ENCODE measurements around the gene PAFAH2. TPM values are rescaled to one million over a fixed set of nuclear protein-coding genes. Genes with fewer than 3 reads are reported as not detected.

PAFAH2 gene
- total RNA-seq, 1 donor from 2014 or later = 22.6 TPM

DNA sequence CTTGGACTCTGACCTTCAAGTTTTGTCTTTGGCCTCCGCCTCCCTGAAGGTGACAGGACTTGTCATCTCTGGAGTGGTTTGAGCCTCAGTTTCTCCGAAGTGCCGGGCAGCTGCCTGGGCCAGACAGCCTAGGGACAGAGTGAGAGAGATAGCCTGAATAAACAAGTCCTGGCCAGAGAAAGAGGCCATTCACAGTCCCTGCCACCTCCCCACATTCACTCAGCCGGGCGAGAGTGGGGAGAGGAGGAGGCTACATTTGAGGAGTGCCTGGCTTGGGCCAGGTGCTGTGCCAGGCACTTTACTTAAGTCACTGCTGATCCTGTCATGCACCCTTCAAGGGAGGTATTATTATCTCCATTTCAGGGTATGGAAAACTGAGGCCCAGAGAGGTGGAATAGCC is 27.2 kb upstream of the PAFAH2 start:
- Histone ChIP-seq H3K4me1 (no peaks in the 10 kb centered on the region), H3K36me3 (no peaks in the 10 kb centered on the region), H3K4me3 (no peak overlapping the region), H3K27me3 (no peaks in the 10 kb centered on the region), H3K9me3 (no peaks in the 10 kb centered on the region), H3K27ac (no peak overlapping the region)
- intact Hi-C loops (cut with DNase I) = no loop called here
- DNase-seq (no peak), ATAC-seq (no peak)
- TF ChIP-seq, protein P1, sequence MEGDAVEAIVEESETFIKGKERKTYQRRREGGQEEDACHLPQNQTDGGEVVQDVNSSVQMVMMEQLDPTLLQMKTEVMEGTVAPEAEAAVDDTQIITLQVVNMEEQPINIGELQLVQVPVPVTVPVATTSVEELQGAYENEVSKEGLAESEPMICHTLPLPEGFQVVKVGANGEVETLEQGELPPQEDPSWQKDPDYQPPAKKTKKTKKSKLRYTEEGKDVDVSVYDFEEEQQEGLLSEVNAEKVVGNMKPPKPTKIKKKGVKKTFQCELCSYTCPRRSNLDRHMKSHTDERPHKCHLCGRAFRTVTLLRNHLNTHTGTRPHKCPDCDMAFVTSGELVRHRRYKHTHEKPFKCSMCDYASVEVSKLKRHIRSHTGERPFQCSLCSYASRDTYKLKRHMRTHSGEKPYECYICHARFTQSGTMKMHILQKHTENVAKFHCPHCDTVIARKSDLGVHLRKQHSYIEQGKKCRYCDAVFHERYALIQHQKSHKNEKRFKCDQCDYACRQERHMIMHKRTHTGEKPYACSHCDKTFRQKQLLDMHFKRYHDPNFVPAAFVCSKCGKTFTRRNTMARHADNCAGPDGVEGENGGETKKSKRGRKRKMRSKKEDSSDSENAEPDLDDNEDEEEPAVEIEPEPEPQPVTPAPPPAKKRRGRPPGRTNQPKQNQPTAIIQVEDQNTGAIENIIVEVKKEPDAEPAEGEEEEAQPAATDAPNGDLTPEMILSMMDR (IDR thresholded peaks at IDR 0.05) = no peak

DNA sequence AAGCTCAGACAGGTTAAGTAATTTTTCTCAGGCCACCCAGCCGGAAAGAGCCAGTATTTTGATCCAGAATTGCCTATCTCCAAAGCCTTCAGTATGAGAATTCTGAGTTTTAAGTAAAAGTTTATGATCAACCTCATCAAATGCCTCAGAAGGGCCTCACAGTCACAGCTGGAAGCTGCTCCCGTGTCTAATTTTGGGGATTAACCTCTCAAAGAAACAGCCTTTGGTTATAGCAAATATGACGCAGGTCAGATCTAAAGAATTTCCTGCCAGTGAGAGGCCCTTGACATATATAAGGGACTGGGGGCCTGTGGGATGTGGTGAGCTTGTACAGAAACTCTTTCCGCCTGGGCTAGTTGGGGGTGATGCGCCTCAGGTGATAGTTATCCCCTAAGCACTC is 26.0 kb upstream of the PAFAH2 start:
- ATAC-seq (no peak), DNase-seq (no peak)
- Histone ChIP-seq H3K27me3 (no peaks in the 10 kb centered on the region), H3K27ac (no peak overlapping the region), H3K4me3 (no peak overlapping the region), H3K4me1 (peaks cover 6% of the 10 kb centered on the region), H3K9me3 (no peaks in the 10 kb centered on the region), H3K36me3 (no peaks in the 10 kb centered on the region)
- TF ChIP-seq, protein P1 (IDR thresholded peaks at IDR 0.05) = no peak
- intact Hi-C loops (cut with DNase I) = no loop called here

DNA sequence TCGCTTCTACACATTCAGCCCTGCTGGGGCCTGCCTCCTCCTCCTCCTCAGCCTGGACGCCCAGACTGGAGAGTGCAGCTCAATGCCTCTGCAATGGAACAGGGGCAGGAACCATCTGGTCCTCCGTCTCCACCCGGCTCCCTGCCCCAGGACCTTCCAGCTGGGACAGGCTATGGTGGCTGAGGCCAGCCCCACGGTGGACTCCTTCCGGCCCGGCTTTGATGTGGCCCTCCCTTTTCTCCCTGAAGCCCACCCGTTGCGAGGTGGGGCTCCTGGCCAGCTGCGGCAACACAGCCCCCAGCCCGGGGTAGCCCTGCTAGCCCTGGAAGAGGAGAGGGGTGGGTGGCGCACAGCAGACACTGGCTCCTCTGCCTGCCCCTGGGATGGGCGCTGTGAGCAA is 25.1 kb upstream of the PAFAH2 start:
- Histone ChIP-seq H3K27me3 (no peaks in the 10 kb centered on the region), H3K4me1 (peaks cover 6% of the 10 kb centered on the region), H3K27ac (no peak overlapping the region), H3K9me3 (no peaks in the 10 kb centered on the region), H3K36me3 (no peaks in the 10 kb centered on the region), H3K4me3 (no peak overlapping the region)
- TF ChIP-seq, protein P1 (IDR thresholded peaks at IDR 0.05) = no peak
- intact Hi-C loops (cut with DNase I) = no loop called here
- DNase-seq = no peak
- no peak for ATAC-seq

DNA sequence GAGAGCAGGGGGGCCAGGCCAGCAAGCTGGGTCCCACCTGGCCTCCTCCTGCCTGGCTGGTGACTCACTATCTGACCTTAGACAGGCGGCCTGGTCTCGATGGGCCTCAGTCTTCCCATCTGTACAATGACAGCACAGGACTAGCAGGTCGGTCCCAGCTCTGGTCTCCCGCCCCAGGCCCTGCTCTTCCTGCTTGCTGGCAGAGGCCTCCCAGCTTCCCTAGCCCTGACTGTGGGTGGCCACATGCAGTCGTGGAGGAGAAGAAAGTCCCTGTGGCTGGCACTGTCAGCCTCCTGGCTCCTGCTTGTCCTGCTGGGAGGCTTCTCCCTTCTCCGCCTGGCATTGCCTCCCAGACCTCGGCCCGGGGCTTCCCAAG is 24.5 kb upstream of the PAFAH2 start:
- Histone ChIP-seq H3K27me3 (no peaks in the 10 kb centered on the region), H3K4me3 (no peak overlapping the region), H3K36me3 (no peaks in the 10 kb centered on the region), H3K4me1 (peaks cover 6% of the 10 kb centered on the region), H3K9me3 (no peaks in the 10 kb centered on the region), H3K27ac (no peak overlapping the region)
- ATAC-seq (no peak), DNase-seq (no peak)
- intact Hi-C loops (cut with DNase I) = no loop called here
- TF ChIP-seq, protein P1 (IDR thresholded peaks at IDR 0.05) = no peak

DNA sequence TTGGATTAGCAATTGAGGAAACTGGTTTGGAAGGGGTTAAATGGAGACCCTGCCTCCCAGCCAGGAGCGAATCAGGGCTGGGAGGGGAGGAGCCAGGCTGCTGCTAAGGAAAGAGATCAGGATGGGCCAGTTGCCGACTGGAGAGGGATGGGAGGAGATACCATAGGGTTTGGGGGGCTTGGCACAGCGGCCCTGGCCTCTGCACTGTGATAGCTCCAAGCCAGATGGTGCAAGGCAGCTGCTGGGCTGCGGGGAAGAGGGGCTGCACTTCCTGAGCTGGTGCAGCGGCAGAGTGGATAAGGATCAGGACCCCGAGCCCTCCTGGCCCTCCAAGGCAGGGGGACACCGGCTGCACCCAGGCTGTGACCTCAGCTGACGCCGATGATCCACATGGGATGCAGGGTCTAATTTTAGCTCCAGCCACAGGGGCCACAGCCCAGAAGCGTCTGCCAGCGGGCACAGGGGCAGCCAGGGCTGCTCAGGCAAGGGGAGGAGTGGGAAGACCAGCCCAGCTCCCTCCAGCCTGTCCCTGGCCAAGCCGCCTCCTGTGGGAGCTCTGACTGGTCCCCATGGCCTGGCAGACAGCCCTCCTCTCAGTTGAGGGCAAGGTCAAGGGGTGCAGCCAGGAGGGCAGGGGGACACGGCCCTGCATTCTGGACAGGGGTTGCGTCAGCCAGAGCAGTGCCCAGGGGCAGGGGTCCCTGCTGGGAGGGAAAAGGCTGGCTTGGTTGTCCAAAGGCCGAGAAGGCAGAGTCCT is 24.0 kb upstream of the PAFAH2 start, which contains the start of gene EXTL1:
Gene EXTL1 (plus strand): TSS at position 129 of the 757 bp plus-strand sequence. CDS start 872 bp downstream, outside the sequence.
- DNase-seq = no peak
- ATAC-seq = peak; percentile 36

More for the DNA sequence above, 24.0 kb upstream of the PAFAH2 start, which contains the start of gene EXTL1:
- Histone ChIP-seq H3K27ac (peak within 1 kb of the TSS; percentile 13), H3K9me3 (no peaks in the 10 kb centered on the region), H3K4me1 (peaks cover 10% of the 10 kb centered on the region), H3K27me3 (no peaks in the 10 kb centered on the region), H3K36me3 (no peaks in the 10 kb centered on the region), H3K4me3 (peak within 1 kb of the TSS; percentile 3)
- intact Hi-C loops (cut with DNase I) = no loop called here
- TF ChIP-seq, protein P1 (IDR thresholded peaks at IDR 0.05) = no peak

Data from upper lobe of right lung (tissue), 1 donor.